HEK293T (cell line): ENCODE measurements around the gene DRICH1.
"Not testable (repeated sequence)": the region's sequence is repeated elsewhere in the genome, so short reads cannot be mapped to it uniquely, and the experiment has no call there.

Experiments
- CTCF ChIA-PET: fragments of 350-600 bp; formaldehyde crosslinking; extraction: SDS; loops from one replicate; lab custom pipeline; 2021; ENCODE audit warnings: antibody characterized with exemption, inconsistent platforms; lab: Yijun Ruan, JAX
- POLR2A ChIA-PET: fragments of 350-600 bp; formaldehyde crosslinking; extraction: SDS; loops from one replicate; lab custom pipeline; 2020; ENCODE audit warnings: antibody characterized with exemption, inconsistent platforms; lab: Yijun Ruan, JAX
- DNase-seq: peaks from one replicate; pipeline ENCODE4 v3.0.0; 2012; ENCODE audit warnings: mixed read lengths; ENCODE audit errors: extremely low spot score
- ARNT ChIP-seq: fragments of 450-650 bp; IDR thresholded peaks from 2 replicates; pipeline ENCODE4 v1.6.1; 2017; ENCODE audit warnings: mild to moderate bottlenecking
- BHLHE40 ChIP-seq: fragments of 450-650 bp; IDR thresholded peaks from 2 replicates; pipeline ENCODE4 v1.6.1; 2016; ENCODE audit warnings: mild to moderate bottlenecking, moderate library complexity, borderline replicate concordance
- CTBP1 ChIP-seq: fragments of 450-650 bp; IDR thresholded peaks from 2 replicates; pipeline ENCODE4 v1.6.1; 2016; ENCODE audit warnings: borderline replicate concordance
- ELF4 ChIP-seq: fragments of 450-650 bp; IDR thresholded peaks from 2 replicates; pipeline ENCODE4 v1.6.1; 2017; ENCODE audit warnings: antibody characterized with exemption
- FOXA1 ChIP-seq: fragments of 450-650 bp; IDR thresholded peaks from 2 replicates; pipeline ENCODE4 v1.6.1; 2016; ENCODE audit warnings: mild to moderate bottlenecking
- FOXK2 ChIP-seq: fragments of 450-650 bp; IDR thresholded peaks from 2 replicates; pipeline ENCODE4 v1.6.1; 2016; ENCODE audit warnings: mild to moderate bottlenecking
- FOXM1 ChIP-seq: fragments of 450-650 bp; IDR thresholded peaks from 2 replicates; pipeline ENCODE4 v1.6.1; 2017; ENCODE audit warnings: mild to moderate bottlenecking, borderline replicate concordance
- HDGF ChIP-seq: fragments of 450-650 bp; IDR thresholded peaks from 2 replicates; pipeline ENCODE4 v1.6.1; 2017; ENCODE audit warnings: antibody characterized with exemption, borderline replicate concordance
- L3MBTL2 ChIP-seq: fragments of 450-650 bp; conservative IDR thresholded peaks from 2 replicates; pipeline ENCODE4 v1.6.1; 2016; ENCODE audit warnings: mild to moderate bottlenecking
- LEF1 ChIP-seq: fragments of 450-650 bp; IDR thresholded peaks from 2 replicates; pipeline ENCODE4 v1.6.1; 2017; ENCODE audit warnings: mild to moderate bottlenecking, borderline replicate concordance
- NFRKB ChIP-seq: fragments of 450-650 bp; IDR thresholded peaks from 2 replicates; pipeline ENCODE4 v1.6.1; 2016; ENCODE audit warnings: mild to moderate bottlenecking, moderate library complexity
- SP1 ChIP-seq: fragments of 450-650 bp; IDR thresholded peaks from 2 replicates; pipeline ENCODE4 v1.6.1; 2017
- SUZ12 ChIP-seq: fragments of 450-650 bp; IDR thresholded peaks from 2 replicates; pipeline ENCODE4 v1.6.1; 2016; ENCODE audit warnings: mild to moderate bottlenecking
- TARDBP ChIP-seq: fragments of 450-650 bp; IDR thresholded peaks from 2 replicates; pipeline ENCODE4 v1.6.1; 2016
- ZNF384 ChIP-seq: fragments of 450-650 bp; IDR thresholded peaks from 2 replicates; pipeline ENCODE4 v1.6.1; 2016
- TF ChIP-seq, protein P1 (sequence below): fragments of 450-650 bp; IDR thresholded peaks from 2 replicates; pipeline ENCODE4 v1.6.1; 2016

Gene DRICH1

GRCh38 chr22:23632178-23632577 lies at the start of gene DRICH1:
DRICH1 (minus strand) TSS chr22:23632321; CDS start chr22:23632023, 298 bp downstream.
- ChIA-PET POLR2A (no interaction called here), CTCF (interaction anchor here (0.6 kb wide), 1 partner anchor 16 kb away, joined by 8 read pairs; no protein-coding TSS in a partner anchor)
- no peak for DNase-seq
- TF ChIP-seq ARNT (no peak), LEF1 (no peak), SUZ12 (no peak), ELF4 (no peak), FOXK2 (no peak), ZNF384 (no peak), HDGF (no peak), TARDBP (no peak), BHLHE40 (no peak), FOXM1 (no peak), SP1 (no peak), L3MBTL2 (no peak)

- CTCF ChIA-PET: no interaction called here
Measured at GRCh38 chr22:23681026-23681809, 49.1 kb upstream of the DRICH1 start.

DNA sequence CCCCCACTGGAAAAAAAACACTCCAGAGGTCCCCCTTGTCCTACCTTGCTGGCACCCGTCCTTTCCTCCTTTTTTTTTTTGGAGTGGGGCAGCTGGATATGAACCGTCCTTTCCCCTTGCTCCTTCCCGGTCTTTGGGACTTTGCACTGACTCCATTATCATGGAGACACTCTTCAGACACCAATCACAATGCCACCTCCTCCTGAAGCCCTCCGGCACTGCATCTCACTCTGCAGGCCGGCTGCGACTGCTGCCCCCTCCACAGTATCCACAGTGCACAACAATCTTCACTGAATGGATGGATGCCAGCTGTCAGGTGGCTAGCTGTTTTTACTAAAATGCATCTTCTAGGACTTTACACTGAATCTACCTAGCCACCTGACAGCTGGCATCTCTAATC lies 46.0 kb upstream of the DRICH1 start:
- CTCF ChIA-PET: no interaction called here
- POLR2A ChIA-PET: no interaction called here
- no peak for DNase-seq
- TF ChIP-seq SUZ12 (no peak), FOXA1 (no peak)
- TF ChIP-seq, protein P1, sequence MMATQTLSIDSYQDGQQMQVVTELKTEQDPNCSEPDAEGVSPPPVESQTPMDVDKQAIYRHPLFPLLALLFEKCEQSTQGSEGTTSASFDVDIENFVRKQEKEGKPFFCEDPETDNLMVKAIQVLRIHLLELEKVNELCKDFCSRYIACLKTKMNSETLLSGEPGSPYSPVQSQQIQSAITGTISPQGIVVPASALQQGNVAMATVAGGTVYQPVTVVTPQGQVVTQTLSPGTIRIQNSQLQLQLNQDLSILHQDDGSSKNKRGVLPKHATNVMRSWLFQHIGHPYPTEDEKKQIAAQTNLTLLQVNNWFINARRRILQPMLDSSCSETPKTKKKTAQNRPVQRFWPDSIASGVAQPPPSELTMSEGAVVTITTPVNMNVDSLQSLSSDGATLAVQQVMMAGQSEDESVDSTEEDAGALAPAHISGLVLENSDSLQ: no peak

More at GRCh38 chr22:23681026-23681809, 49.1 kb upstream of the DRICH1 start:
- POLR2A ChIA-PET: no interaction called here
- TF ChIP-seq LEF1 (no peak), ARNT (no peak), FOXM1 (no peak), ELF4 (no peak), HDGF (no peak), ZNF384 (no peak), L3MBTL2 (no peak), TARDBP (no peak), NFRKB (no peak), FOXA1 (no peak), BHLHE40 (no peak), SP1 (no peak)
- DNase-seq: no peak

- CTCF ChIA-PET: no interaction called here
- DNase-seq: no peak
Measured at GRCh38 chr22:23677701-23677995, 45.5 kb upstream of the DRICH1 start.

GRCh38 chr22:23676841-23677700 lies 45.0 kb upstream of the DRICH1 start:
- DNase-seq, POLR2A ChIA-PET, CTCF ChIA-PET: not testable (repeated sequence)

More at GRCh38 chr22:23677701-23677995, 45.5 kb upstream of the DRICH1 start:
- TF ChIP-seq FOXK2: no peak
- TF ChIP-seq, protein P1: no peak
- TF ChIP-seq HDGF: no peak
- no peak for TF ChIP-seq ZNF384
- TF ChIP-seq FOXA1: no peak
- no peak for TF ChIP-seq NFRKB
- TF ChIP-seq ARNT: no peak
- TF ChIP-seq BHLHE40: no peak
- TF ChIP-seq L3MBTL2: no peak
- no peak for TF ChIP-seq FOXM1
- no peak for TF ChIP-seq ELF4
- no peak for TF ChIP-seq SUZ12
- TF ChIP-seq LEF1: no peak
- no peak for TF ChIP-seq TARDBP
- no peak for TF ChIP-seq CTBP1
- TF ChIP-seq SP1: no peak
- POLR2A ChIA-PET: no interaction called here

GRCh38 chr22:23675502-23676415 lies 43.6 kb upstream of the DRICH1 start:
- CTCF ChIA-PET: no interaction called here
- no peak for DNase-seq
- POLR2A ChIA-PET: no interaction called here

DNA sequence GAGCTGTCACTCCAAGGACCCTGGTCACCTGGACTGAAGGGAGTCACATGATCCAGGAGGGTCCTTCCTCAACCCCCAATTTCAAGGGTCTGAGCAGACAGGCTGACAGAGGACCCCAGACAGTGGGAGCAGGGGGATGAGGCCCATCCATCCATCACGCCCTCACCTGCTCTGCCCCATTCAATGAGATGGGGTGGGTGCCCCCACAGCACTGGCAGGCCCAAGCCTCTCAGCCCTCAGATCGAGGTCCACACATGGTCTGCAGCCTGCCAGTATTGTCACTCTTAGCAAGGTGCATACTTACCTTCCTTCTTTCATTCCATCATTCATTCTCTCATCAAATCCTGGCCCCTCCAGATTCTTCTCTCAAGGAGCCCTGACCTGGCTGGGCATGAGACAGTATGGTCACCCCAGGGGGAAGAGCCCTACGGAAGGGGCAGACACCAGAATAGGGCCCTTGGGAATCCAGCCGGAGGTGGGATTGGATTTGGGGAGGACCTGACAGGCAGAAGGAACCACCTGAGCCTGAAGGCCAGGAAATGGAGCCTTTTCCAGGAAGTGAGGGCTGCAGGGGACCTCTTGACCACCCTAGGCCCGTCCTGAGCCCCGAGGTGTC lies 42.9 kb upstream of the DRICH1 start:
- DNase-seq, POLR2A ChIA-PET, CTCF ChIA-PET: not testable (repeated sequence)

More at GRCh38 chr22:23675502-23676415, 43.6 kb upstream of the DRICH1 start:
- TF ChIP-seq FOXK2 (no peak), BHLHE40 (no peak), NFRKB (no peak), L3MBTL2 (no peak)
- TF ChIP-seq, protein P1: no peak
